H9 (cell line): Measurements from ENCODE around the gene RC3H2. TPM values are rescaled to one million over a fixed set of nuclear protein-coding genes. Genes with fewer than 3 reads are reported as not detected.

ENCODE experiments used
- DNase-seq: peaks from one replicate; pipeline ENCODE4 v3.0.0-alpha.2; 2017
- H2AFZ ChIP-seq: one replicate; pipeline ENCODE4 v1.6.1; 2013; ENCODE audit warnings: mild to moderate bottlenecking, low read length, control low read depth, moderate library complexity
- H2AK5ac ChIP-seq: 2 replicates; pipeline ENCODE4 v1.6.1; 2013; ENCODE audit warnings: low read length, control low read depth, mixed read lengths; ENCODE audit not compliant: insufficient read length
- H2BK120ac ChIP-seq: one replicate; pipeline ENCODE4 v1.6.1; 2013; ENCODE audit warnings: low read depth, mild to moderate bottlenecking, low read length, control low read depth, inconsistent platforms; ENCODE audit not compliant: poor library complexity, severe bottlenecking
- H2BK12ac ChIP-seq: 2 replicates; pipeline ENCODE4 v1.6.1; 2013; ENCODE audit warnings: low read length, control low read depth, mixed read lengths, low read depth; ENCODE audit not compliant: insufficient read length
- H2BK15ac ChIP-seq: 2 replicates; pipeline ENCODE4 v1.6.1; 2013; ENCODE audit warnings: low read depth, low read length, control low read depth
- H2BK20ac ChIP-seq: one replicate; pipeline ENCODE4 v1.6.1; 2013; ENCODE audit warnings: low read depth, mild to moderate bottlenecking, low read length, control low read depth, inconsistent platforms; ENCODE audit not compliant: poor library complexity, severe bottlenecking
- H2BK5ac ChIP-seq: 2 replicates; pipeline ENCODE4 v1.6.1; 2013; ENCODE audit warnings: low read length, control low read depth, mixed read lengths; ENCODE audit not compliant: insufficient read length
- H3K14ac ChIP-seq: 2 replicates; pipeline ENCODE4 v1.6.1; 2013; ENCODE audit warnings: low read length, control low read depth; ENCODE audit not compliant: insufficient read depth
- H3K18ac ChIP-seq: 2 replicates; pipeline ENCODE4 v1.6.1; 2013; ENCODE audit warnings: low read depth, mild to moderate bottlenecking, mixed read lengths, low read length, control low read depth; ENCODE audit not compliant: insufficient read length
- H3K23ac ChIP-seq: 2 replicates; pipeline ENCODE4 v1.6.1; 2013; ENCODE audit warnings: low read length, control low read depth, mixed read lengths, low read depth; ENCODE audit not compliant: insufficient read length
- H3K23me2 ChIP-seq: 2 replicates; pipeline ENCODE4 v1.6.1; 2013; ENCODE audit warnings: low read depth, mild to moderate bottlenecking, mixed read lengths, low read length, control low read depth; ENCODE audit not compliant: insufficient read length, poor library complexity, severe bottlenecking
- H3K27ac ChIP-seq: 2 replicates; pipeline ENCODE4 v1.5.1; 2013; ENCODE audit warnings: low read length, control low read depth, mixed read lengths, low read depth; ENCODE audit not compliant: insufficient read length
- H3K27me3 ChIP-seq: 2 replicates; pipeline ENCODE4 v1.6.1; 2013; ENCODE audit warnings: low read length, control low read depth, inconsistent platforms; ENCODE audit not compliant: insufficient read depth
- H3K4ac ChIP-seq: 2 replicates; pipeline ENCODE4 v1.6.1; 2013; ENCODE audit warnings: low read depth, mild to moderate bottlenecking, control low read depth, inconsistent platforms, low read length, moderate library complexity
- H3K4me1 ChIP-seq: 2 replicates; pipeline ENCODE4 v1.6.1; 2013; ENCODE audit warnings: low read length, control low read depth, inconsistent platforms; ENCODE audit not compliant: insufficient read depth
- H3K4me2 ChIP-seq: 2 replicates; pipeline ENCODE4 v1.6.1; 2013; ENCODE audit warnings: low read length, control low read depth, mixed read lengths; ENCODE audit not compliant: insufficient read length, insufficient read depth
- H3K56ac ChIP-seq: 2 replicates; pipeline ENCODE4 v1.6.1; 2013; ENCODE audit warnings: low read depth, mild to moderate bottlenecking, mixed read lengths, low read length, control low read depth; ENCODE audit not compliant: insufficient read length
- H3K79me1 ChIP-seq: 2 replicates; pipeline ENCODE4 v1.6.1; 2013; ENCODE audit warnings: low read depth, mild to moderate bottlenecking, moderate library complexity, low read length, control low read depth, inconsistent platforms; ENCODE audit not compliant: insufficient read depth, poor library complexity, severe bottlenecking
- H3K79me2 ChIP-seq: 2 replicates; pipeline ENCODE4 v1.6.1; 2013; ENCODE audit warnings: low read length, control low read depth, inconsistent platforms; ENCODE audit not compliant: insufficient read depth
- H3K9ac ChIP-seq: 2 replicates; pipeline ENCODE4 v1.6.1; 2013; ENCODE audit warnings: low read length, control low read depth, mixed read lengths; ENCODE audit not compliant: insufficient read length; ENCODE audit errors: extremely low read depth
- H3K9me3 ChIP-seq: one replicate; pipeline ENCODE4 v1.6.1; 2013; ENCODE audit warnings: low read depth, low read length, inconsistent platforms; ENCODE audit not compliant: control insufficient read depth
- H3T11ph ChIP-seq: one replicate; pipeline ENCODE4 v1.6.1; 2013; ENCODE audit warnings: mild to moderate bottlenecking, low read length, control low read depth, inconsistent platforms
- H4K20me1 ChIP-seq: one replicate; pipeline ENCODE4 v1.6.1; 2013; ENCODE audit not compliant: control insufficient read depth, insufficient read length, insufficient read depth
- H4K5ac ChIP-seq: 2 replicates; pipeline ENCODE4 v1.6.1; 2013; ENCODE audit warnings: low read depth, mild to moderate bottlenecking, mixed read lengths, low read length, control low read depth; ENCODE audit not compliant: insufficient read length
- H4K8ac ChIP-seq: replicated peaks from 2 replicates; pipeline ENCODE4 v1.6.1; 2013; ENCODE audit warnings: low read length, control low read depth, mixed read lengths, low read depth; ENCODE audit not compliant: insufficient read length
- H4K91ac ChIP-seq: 2 replicates; pipeline ENCODE4 v1.6.1; 2013; ENCODE audit warnings: low read depth, mild to moderate bottlenecking, moderate library complexity, mixed read lengths, low read length, control low read depth; ENCODE audit not compliant: insufficient read length
- H3K27ac Mint-ChIP-seq, 3 experiments: 2 replicates in 2 of 3; 3 replicates in 1 of 3; pipeline ENCODE4 v1.8.0; 2020 to 2021; ENCODE audit warnings: mixed read lengths in 3 of 3, mild to moderate bottlenecking in 1 of 3, moderate library complexity in 1 of 3
- H3K27me3 Mint-ChIP-seq: 2 replicates; pipeline ENCODE4 v1.8.0; 2021; ENCODE audit warnings: low read depth, mild to moderate bottlenecking, moderate library complexity, mixed read lengths
- H3K36me3 Mint-ChIP-seq, 3 experiments: 2 replicates in 2 of 3; 3 replicates in 1 of 3; pipeline ENCODE4 v1.8.0; 2020 to 2021; ENCODE audit warnings: low read depth in 3 of 3, mixed read lengths in 3 of 3; ENCODE audit not compliant: insufficient read depth in 1 of 3
- H3K4me1 Mint-ChIP-seq, 2 experiments: 2 replicates each; pipeline ENCODE4 v1.8.0; 2020; ENCODE audit warnings: mixed read lengths in 2 of 2
- H3K4me3 Mint-ChIP-seq, 2 experiments: 2 replicates in 1 of 2; 3 replicates in 1 of 2; pipeline ENCODE4 v1.8.0; 2020 to 2021; ENCODE audit warnings: mild to moderate bottlenecking in 2 of 2, mixed read lengths in 2 of 2, moderate library complexity in 1 of 2
- H3K9me3 Mint-ChIP-seq, 2 experiments: 2 replicates in 1 of 2; 3 replicates in 1 of 2; pipeline ENCODE4 v1.8.0; 2020; ENCODE audit warnings: mild to moderate bottlenecking in 2 of 2, mixed read lengths in 2 of 2, moderate library complexity in 1 of 2
- WGBS: extraction: QIAGEN DNeasy Blood & Tissue Kit; methylation state at CpG from one replicate; pipeline ENCODE4 v1.1.7; 2013; ENCODE audit warnings: missing lambda C conversion rate, low lambda C conversion rate, mixed read lengths; ENCODE audit not compliant: insufficient read length; ENCODE audit errors: extremely low coverage; 5-methylcytosine and 5-hydroxymethylcytosine counted together
- total RNA-seq: library from RNA; stranded (reverse); gene quantifications from 2 replicates; pipeline ENCODE4 v1.2.1, GENCODE V29; 2021
- TF ChIP-seq, protein P1 (sequence below): fragments of 200-600 bp; sonication (generic); conservative IDR thresholded peaks from 3 replicates; pipeline ENCODE4 v1.8.0; 2021; ENCODE audit warnings: antibody characterized with exemption, mild to moderate bottlenecking

RC3H2 gene
- total RNA-seq, 1 experiment from 2014 or later = 49.0 TPM

DNA sequence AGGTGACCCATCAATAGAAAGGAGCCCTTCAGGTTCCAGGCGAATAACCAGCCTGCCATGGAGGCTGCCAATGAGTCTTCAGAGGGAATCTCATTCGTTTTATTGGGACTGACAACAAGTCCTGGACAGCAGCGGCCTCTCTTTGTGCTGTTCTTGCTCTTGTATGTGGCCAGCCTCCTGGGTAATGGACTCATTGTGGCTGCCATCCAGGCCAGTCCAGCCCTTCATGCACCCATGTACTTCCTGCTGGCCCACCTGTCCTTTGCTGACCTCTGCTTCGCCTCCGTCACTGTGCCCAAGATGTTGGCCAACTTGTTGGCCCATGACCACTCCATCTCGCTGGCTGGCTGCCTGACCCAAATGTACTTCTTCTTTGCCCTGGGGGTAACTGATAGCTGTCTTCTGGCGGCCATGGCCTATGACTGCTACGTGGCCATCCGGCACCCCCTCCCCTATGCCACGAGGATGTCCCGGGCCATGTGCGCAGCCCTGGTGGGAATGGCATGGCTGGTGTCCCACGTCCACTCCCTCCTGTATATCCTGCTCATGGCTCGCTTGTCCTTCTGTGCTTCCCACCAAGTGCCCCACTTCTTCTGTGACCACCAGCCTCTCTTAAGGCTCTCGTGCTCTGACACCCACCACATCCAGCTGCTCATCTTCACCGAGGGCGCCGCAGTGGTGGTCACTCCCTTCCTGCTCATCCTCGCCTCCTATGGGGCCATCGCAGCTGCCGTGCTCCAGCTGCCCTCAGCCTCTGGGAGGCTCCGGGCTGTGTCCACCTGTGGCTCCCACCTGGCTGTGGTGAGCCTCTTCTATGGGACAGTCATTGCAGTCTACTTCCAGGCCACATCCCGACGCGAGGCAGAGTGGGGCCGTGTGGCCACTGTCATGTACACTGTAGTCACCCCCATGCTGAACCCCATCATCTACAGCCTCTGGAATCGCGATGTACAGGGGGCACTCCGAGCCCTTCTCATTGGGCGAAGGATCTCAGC, 104.8 kb downstream of the RC3H2 start, which contains the start of gene OR1K1:
Gene OR1K1, plus strand, starts transcription at position 58 of the 995 bp plus-strand sequence. Its CDS starts 0 bp downstream, at position 58.
- no peaks in the 10 kb centered on the region for H3K4me1 Mint-ChIP-seq
- peaks cover 32 to 85% of the 10 kb centered on the region in 2 experiments for H3K9me3 Mint-ChIP-seq
- Histone ChIP-seq H2AK5ac (no peak within 1 kb of the TSS), H3K4me2 (no peak within 1 kb of the TSS), H4K5ac (no peak within 1 kb of the TSS), H3T11ph (no peak within 1 kb of the TSS), H3K4ac (no peak within 1 kb of the TSS), H4K8ac (no peak within 1 kb of the TSS), H2BK15ac (no peak within 1 kb of the TSS), H3K14ac (no peak within 1 kb of the TSS), H3K4me1 (no peaks in the 10 kb centered on the region), H3K79me2 (no peaks in the 10 kb centered on the region), H2AFZ (no peak within 1 kb of the TSS), H3K56ac (no peak within 1 kb of the TSS), H3K27me3 (no peaks in the 10 kb centered on the region), H2BK12ac (no peak within 1 kb of the TSS), H3K23ac (no peak within 1 kb of the TSS), H2BK5ac (no peak within 1 kb of the TSS), H3K79me1 (no peaks in the 10 kb centered on the region), H3K23me2 (peaks cover 3% of the 10 kb centered on the region), H3K18ac (no peak within 1 kb of the TSS), H3K9me3 (peaks cover 15% of the 10 kb centered on the region), H3K27ac (no peak within 1 kb of the TSS), H2BK20ac (no peak within 1 kb of the TSS), H4K91ac (no peak within 1 kb of the TSS), H2BK120ac (no peak within 1 kb of the TSS), H4K20me1 (no peaks in the 10 kb centered on the region), H3K9ac (no peak within 1 kb of the TSS)
- no peak for DNase-seq
- H3K36me3 Mint-ChIP-seq = peaks cover 0 to 24% (median 19%) of the 10 kb centered on the region in 3 experiments; a peak in 5 of 7 replicates
- H3K27me3 Mint-ChIP-seq = peaks cover 4% of the 10 kb centered on the region
- TF ChIP-seq, protein P1, sequence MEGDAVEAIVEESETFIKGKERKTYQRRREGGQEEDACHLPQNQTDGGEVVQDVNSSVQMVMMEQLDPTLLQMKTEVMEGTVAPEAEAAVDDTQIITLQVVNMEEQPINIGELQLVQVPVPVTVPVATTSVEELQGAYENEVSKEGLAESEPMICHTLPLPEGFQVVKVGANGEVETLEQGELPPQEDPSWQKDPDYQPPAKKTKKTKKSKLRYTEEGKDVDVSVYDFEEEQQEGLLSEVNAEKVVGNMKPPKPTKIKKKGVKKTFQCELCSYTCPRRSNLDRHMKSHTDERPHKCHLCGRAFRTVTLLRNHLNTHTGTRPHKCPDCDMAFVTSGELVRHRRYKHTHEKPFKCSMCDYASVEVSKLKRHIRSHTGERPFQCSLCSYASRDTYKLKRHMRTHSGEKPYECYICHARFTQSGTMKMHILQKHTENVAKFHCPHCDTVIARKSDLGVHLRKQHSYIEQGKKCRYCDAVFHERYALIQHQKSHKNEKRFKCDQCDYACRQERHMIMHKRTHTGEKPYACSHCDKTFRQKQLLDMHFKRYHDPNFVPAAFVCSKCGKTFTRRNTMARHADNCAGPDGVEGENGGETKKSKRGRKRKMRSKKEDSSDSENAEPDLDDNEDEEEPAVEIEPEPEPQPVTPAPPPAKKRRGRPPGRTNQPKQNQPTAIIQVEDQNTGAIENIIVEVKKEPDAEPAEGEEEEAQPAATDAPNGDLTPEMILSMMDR = no peak
- WGBS = no CpG with 5 or more reads among the region's 30 CpGs
- no peak within 1 kb of the TSS for H3K4me3 Mint-ChIP-seq
- H3K27ac Mint-ChIP-seq = peak within 1 kb of the TSS in 1 of 3 experiments; percentile 14; a peak in 1 of 7 replicates
